NK-92 (cell line): Measurements from ENCODE around the gene TAS1R2.

Source experiments
- DNase-seq: peaks from one replicate; lab custom pipeline; 2025; ENCODE audit not compliant: unreplicated experiment; lab: John Stamatoyannopoulos, UW

The TAS1R2 gene

DNA sequence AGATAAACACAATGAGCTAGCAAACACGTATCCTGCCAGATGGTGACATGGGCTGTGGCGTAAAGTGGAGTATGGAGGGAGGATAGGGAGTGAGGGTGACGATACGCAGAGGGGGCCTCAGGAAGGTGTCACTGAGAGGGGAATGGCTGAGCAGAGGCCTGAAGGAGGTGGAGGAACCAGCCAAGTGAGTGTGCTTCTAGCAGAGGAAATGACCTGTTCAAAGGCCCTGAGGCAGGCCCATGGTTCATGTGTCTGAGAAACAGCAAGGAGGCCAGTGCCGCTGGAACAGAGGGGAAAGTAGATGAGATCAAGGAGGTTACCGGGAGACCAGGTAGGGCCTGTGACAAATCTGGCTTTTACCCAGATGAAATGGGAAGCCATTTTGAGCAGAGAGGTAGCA lies 36.0 kb downstream of the TAS1R2 start:
- DNase-seq: no peak

GRCh38 chr1:18820791-18821641 lies 38.4 kb downstream of the TAS1R2 start:
- DNase-seq: no peak

DNA sequence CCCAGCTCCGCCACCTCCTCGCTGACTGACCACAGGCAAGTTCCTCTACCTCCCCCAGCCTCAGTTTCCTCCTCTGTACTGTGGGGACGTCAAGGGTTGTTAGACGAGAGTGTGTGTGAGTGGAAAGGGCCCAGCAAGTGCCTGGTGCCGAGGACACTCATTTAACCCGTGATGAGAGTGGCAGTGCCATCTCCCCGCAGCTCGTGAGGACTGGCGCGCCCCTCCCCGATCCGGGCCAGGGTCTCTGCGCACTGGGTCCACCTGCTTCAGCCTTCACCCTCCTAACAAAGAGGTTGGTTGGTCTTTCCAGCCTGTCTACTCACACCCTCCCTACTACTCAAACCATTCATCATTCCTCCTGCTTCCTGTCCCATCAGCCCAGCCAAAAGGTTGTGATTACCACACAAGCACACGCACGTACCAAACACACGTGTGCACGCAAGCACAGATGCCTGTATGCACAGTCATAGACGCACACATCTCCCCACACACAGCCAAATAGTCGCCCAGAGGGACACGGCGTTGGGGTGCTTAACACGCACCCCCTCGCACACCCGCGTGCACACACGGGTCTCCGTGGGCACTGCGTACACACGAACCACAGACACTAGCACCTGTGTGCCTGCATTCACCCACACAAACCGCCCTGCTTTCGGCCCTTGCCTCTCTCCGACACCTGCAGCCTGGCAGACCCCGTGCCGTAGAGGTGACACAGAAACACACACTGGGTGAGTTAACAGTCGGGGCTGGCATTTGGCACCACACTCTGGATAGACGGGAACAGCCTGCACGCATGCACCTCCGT lies 39.3 kb downstream of the TAS1R2 start:
- no peak for DNase-seq

GRCh38 chr1:18819203-18819602 lies 40.3 kb downstream of the TAS1R2 start:
- no peak for DNase-seq

GRCh38 chr1:18817795-18818435 lies 41.5 kb downstream of the TAS1R2 start:
- no peak for DNase-seq

DNA sequence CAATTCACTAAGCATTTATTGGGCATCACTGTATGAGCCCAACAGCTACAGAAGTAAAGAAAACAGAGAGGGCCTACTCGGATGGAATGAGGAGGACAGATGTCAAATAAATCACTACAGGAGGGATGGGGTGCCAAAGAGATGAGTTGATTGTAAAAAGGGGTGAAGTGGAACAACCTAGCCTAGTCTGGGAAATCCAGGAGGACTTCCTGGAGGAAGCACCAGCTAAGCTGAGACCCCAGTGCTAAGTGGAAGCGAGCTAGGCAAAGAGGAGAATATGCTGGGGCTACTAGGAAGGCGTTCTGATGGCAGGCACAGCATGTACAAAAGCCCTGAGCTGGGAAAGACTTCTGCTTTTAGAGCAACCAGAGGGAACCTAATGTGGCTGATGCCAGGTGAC lies 42.1 kb downstream of the TAS1R2 start:
- no peak for DNase-seq

DNA sequence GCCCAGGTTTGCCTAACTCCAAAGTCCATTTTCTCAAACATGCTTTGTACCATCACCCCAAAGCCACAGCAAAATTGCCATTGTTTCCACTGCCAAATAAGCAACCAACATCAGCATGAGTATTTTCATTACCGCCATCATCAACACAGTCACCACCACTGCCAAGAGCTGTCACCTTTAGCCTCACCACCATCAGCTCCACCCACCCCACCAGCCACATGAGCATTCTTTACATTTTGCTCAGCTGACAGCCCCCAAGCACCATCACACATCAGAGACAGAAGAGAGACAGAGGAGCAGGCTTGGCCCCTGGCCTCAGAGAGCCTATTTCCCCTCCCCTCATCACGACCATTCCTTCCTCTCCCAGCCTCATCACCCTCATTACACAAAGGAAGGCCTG lies 42.7 kb downstream of the TAS1R2 start:
- no peak for DNase-seq

GRCh38 chr1:18814874-18815531 lies 44.5 kb downstream of the TAS1R2 start:
- no peak for DNase-seq

- DNase-seq: no peak
Observed at GRCh38 chr1:18814425-18814824, 45.0 kb downstream of the TAS1R2 start.

DNA sequence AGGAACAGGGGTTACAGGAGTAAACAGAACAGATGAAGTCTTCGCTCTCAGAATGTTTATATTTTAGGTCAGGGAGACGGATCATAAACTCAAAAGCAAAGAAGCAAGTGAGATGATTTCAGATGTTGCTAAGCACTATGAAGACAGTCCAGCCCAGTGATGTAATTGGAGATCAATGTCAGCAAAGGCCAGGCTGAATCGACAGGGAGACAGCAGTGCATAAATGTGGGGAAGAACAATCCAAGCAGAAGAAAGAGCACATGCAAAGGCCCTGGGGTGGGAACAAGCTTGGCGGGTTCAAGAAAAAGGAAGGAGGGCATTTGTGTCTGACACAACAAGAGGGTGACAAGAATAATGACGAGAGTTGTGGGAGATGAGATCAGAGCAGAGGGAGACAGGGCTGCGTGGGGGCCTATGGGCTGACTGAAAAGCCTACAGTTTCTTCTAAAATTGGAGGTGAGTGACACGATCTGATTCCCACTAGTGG lies 47.0 kb downstream of the TAS1R2 start:
- no peak for DNase-seq

GRCh38 chr1:18811733-18812452 lies 47.6 kb downstream of the TAS1R2 start:
- no peak for DNase-seq

DNA sequence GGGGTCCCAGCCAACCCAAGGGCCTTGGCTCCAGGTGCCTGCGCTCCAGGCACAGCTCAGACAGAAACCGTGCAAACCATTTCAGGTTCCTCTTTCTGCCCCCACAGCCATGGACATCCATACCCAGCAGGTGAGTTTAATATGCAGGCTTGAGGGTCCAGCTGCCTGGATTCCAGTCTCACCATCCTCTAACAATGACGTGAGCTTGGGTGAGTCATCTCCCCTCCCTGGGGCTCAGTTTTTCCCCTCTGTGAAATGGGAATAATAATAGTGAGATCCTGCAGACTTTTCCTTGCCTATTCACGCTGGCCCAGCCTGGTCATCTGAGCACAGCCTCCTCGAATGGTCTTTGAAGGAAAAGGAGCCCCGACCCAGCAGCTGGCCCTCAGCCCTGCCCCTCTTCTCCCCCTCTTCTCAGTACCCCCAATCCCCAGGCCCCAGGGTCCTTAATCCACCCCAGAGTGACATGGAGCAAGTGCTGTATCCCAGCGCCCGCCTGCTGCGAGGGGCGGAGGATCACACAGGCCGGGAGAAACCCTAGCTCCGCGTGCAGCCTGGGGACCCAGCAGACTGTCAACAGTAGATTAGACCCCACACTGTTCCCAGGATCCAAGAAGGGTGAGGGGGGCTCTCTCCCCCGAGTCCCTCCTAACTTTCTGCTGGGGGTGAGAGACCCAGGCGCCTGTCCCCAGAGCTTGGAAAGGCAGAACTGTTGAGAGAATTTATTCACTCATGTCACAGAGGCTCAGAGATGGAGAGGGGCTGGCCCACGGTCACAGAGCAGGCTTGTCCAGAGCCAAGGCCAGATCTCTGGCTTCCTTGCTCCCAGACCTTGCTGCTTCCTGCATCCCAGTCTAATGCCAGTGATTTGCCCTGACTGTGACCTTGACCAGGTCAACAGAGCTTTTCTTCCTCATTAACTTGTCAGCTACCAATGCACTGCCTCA lies 49.2 kb downstream of the TAS1R2 start:
- DNase-seq: no peak

GRCh38 chr1:18808550-18808949 lies 50.9 kb downstream of the TAS1R2 start:
- no peak for DNase-seq

DNA sequence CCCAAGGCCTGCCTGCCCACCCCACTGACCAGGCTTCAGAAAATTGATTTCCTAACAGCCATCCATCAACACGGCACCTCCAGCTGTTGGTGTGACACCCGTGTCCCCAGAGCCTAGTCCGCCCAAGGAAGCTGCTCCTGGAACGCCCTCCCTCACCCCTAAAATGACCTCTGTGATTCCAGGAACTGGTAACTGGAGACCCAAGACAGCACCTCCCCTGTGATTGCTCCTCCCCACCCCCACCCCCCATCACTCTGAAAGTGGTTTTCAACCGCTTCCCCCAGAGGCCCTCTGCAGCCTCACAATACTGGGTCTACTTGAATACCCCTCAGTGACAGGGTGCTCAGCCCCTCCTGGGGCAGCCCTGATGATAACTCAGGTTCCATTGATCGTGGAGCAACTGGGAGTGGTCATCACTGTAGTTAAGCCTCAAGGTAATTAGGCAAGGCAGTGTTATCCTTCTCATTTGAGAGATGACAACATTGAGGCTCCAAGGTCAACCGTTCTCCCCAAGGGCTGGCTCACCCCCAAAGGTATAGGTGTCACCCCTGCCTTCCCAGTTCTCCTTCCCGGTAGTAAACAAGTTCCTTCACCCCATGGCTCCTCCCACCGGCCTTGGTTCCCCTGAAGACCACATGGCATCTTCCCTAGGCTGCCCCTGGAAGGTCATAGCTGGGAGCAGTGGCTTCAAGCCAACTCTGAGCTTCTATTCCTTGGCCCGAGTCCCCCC lies 52.0 kb downstream of the TAS1R2 start:
- no peak for DNase-seq

- DNase-seq: no peak
Observed at GRCh38 chr1:18805925-18806849, 53.3 kb downstream of the TAS1R2 start.

DNA sequence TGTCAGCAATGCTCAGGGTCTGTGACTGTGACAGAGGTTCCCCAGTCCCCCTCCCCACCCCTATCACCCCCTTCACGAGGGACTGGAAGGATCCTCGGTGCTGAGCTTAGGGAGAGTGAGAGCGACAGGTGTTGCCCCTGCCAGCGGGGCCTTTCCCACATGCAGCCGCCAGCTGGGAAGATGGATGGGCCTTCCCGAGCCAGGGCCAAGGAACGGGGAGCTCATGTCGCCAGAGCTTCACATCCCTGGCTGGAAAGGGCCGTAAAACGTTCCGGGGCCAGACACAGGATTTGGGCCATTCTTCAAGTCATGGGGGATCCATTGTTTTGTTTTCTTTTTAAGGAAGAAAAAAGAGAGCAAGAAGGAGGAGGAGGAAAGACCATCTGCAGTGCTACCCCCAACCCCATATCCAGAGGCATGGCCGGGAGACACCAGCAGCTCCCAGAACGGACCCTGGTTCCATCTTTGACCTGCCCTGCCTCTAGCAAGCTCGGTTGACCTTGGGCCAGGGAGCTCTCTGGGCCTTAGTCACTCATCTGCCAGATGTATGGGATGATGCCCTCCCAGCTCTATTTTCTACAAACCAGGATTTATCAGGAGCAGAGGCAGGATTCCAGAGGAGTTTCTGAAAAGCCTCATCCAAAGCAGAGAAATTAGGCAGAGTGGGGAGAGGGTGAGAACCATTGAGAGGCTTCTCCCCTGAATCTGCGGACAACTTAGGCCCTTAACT lies 54.1 kb downstream of the TAS1R2 start:
- DNase-seq: no peak

- DNase-seq: no peak
Observed at GRCh38 chr1:18803851-18804250, 55.6 kb downstream of the TAS1R2 start.
